Testis (tissue), 2 donors: ENCODE results near the gene MSH6.

Source experiments
- POLR2A ChIP-seq: fragments of 450-650 bp; IDR thresholded peaks from one replicate; pipeline ENCODE4 v1.6.1; 2017; ENCODE audit warnings: antibody characterized with exemption, mild to moderate bottlenecking, moderate library complexity
- TF ChIP-seq, protein P1 (sequence below), 3 experiments: fragments of 450-650 bp in 2 of 3; fragments of 200-600 bp in 1 of 3; sonication (generic) in 1 of 3; IDR thresholded peaks; one replicate each; pipeline ENCODE4 v1.5.1; 2016 to 2019; ENCODE audit warnings: antibody characterized with exemption in 3 of 3, mild to moderate bottlenecking in 2 of 3, moderate library complexity in 1 of 3

DNA sequence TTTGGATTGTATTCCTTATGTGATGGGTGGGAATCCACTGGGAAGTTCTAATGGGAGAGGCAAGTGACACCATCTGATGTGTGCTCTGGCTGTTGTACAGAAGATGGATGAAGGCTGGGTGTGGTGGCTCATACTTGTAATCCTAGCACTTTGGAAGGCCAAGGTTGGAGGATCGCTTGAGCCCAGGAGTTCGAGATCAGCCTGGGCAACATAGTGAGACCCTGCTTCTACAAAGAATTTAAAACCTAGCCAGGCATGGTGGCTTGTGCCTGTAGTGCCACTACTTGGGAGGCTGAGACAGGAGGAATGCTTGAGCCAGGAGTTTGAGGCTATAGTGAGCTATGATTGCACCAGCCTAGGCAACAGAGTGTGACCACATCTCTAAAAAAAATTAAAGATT is 10.6 kb upstream of the MSH6 start:
- TF ChIP-seq, protein P1, sequence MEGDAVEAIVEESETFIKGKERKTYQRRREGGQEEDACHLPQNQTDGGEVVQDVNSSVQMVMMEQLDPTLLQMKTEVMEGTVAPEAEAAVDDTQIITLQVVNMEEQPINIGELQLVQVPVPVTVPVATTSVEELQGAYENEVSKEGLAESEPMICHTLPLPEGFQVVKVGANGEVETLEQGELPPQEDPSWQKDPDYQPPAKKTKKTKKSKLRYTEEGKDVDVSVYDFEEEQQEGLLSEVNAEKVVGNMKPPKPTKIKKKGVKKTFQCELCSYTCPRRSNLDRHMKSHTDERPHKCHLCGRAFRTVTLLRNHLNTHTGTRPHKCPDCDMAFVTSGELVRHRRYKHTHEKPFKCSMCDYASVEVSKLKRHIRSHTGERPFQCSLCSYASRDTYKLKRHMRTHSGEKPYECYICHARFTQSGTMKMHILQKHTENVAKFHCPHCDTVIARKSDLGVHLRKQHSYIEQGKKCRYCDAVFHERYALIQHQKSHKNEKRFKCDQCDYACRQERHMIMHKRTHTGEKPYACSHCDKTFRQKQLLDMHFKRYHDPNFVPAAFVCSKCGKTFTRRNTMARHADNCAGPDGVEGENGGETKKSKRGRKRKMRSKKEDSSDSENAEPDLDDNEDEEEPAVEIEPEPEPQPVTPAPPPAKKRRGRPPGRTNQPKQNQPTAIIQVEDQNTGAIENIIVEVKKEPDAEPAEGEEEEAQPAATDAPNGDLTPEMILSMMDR (IDR thresholded peaks at IDR 0.05): no peak
- TF ChIP-seq POLR2A: no peak
